ENCODE measurements around the gene MT1B. TPM values are rescaled to one million over a fixed set of nuclear protein-coding genes. Genes with fewer than 3 reads are reported as not detected.

The MT1B gene
- total RNA-seq, 2 donors from 2014 or later: not detected

GRCh38 chr16:56667581-56668571, 16.2 kb downstream of the MT1B start, which contains the start of gene MT1G:
Gene MT1G (minus strand): TSS chr16:56668065. CDS start chr16:56667993, 72 bp downstream.
- no peak for TF ChIP-seq CTCF (conservative IDR thresholded peaks at IDR 0.05)
- Histone ChIP-seq H3K4me3 (ENCODE audit: low read length) (no peak within 1 kb of the TSS), H3K4me1 (ENCODE audit: control insufficient read depth, insufficient read depth, low read length) (no peaks in the 10 kb centered on the region), H3K27ac (ENCODE audit: low read depth, low read length) (no peak within 1 kb of the TSS), H3K27me3 (ENCODE audit: control insufficient read depth, insufficient read depth, low read length, poor library complexity, severe bottlenecking) (peaks cover 100% of the 10 kb centered on the region), H3K9me3 (ENCODE audit: control insufficient read depth, low read length) (no peaks in the 10 kb centered on the region), H3K36me3 (ENCODE audit: control insufficient read depth, insufficient read depth, low read length) (no peaks in the 10 kb centered on the region), H3K9ac (ENCODE audit: extremely low read depth, low read length, poor library complexity, severe bottlenecking) (no peak within 1 kb of the TSS)
- no peak within 1 kb of the TSS for H3K27ac Mint-ChIP-seq
- no peaks in the 10 kb centered on the region for H3K9me3 Mint-ChIP-seq
- peaks cover 2% of the 10 kb centered on the region for H3K4me1 Mint-ChIP-seq
- peaks cover 98% of the 10 kb centered on the region for H3K27me3 Mint-ChIP-seq (ENCODE audit: insufficient read depth)
- peak; percentile 74 for DNase-seq
- H3K36me3 Mint-ChIP-seq (ENCODE audit: low read depth): no peaks in the 10 kb centered on the region
- peak within 1 kb of the TSS; percentile 39 for H3K4me3 Mint-ChIP-seq
- WGBS, 2 experiments (ENCODE audit: insufficient coverage in 1 of 2, insufficient read length in 1 of 2): 19 to 22% methylated on average over 42 to 46 of the region's 46 CpGs

GRCh38 chr16:56669005-56669839, 17.5 kb downstream of the MT1B start, which contains the start of gene MT1H:
Gene MT1H (plus strand): TSS chr16:56669814. CDS start chr16:56669885, 71 bp downstream.
- DNase-seq: peak; percentile 68
- H3K27ac ChIP-seq (ENCODE audit: low read depth, low read length): no peak within 1 kb of the TSS
- no peaks in the 10 kb centered on the region for H3K36me3 Mint-ChIP-seq (ENCODE audit: low read depth)
- no peak for TF ChIP-seq CTCF (conservative IDR thresholded peaks at IDR 0.05)
- peaks cover 97% of the 10 kb centered on the region for H3K27me3 Mint-ChIP-seq (ENCODE audit: insufficient read depth)
- no peaks in the 10 kb centered on the region for H3K4me1 ChIP-seq (ENCODE audit: control insufficient read depth, insufficient read depth, low read length)
- no peak within 1 kb of the TSS for H3K27ac Mint-ChIP-seq
- H3K4me3 Mint-ChIP-seq: no peak within 1 kb of the TSS
- no peak within 1 kb of the TSS for H3K4me3 ChIP-seq (ENCODE audit: low read length)
- no peak within 1 kb of the TSS for H3K9ac ChIP-seq (ENCODE audit: extremely low read depth, low read length, poor library complexity, severe bottlenecking)
- no peaks in the 10 kb centered on the region for H3K36me3 ChIP-seq (ENCODE audit: control insufficient read depth, insufficient read depth, low read length)
- no peaks in the 10 kb centered on the region for H3K9me3 ChIP-seq (ENCODE audit: control insufficient read depth, low read length)
- H3K9me3 Mint-ChIP-seq: no peaks in the 10 kb centered on the region
- 27 to 29% methylated on average over 26 to 38 of the region's 38 CpGs for WGBS, 2 experiments (ENCODE audit: insufficient coverage in 1 of 2, insufficient read length in 1 of 2)
- H3K27me3 ChIP-seq (ENCODE audit: control insufficient read depth, insufficient read depth, low read length, poor library complexity, severe bottlenecking): peaks cover 97% of the 10 kb centered on the region
- peaks cover 5% of the 10 kb centered on the region for H3K4me1 Mint-ChIP-seq

- Mint-ChIP-seq H3K9me3 (no peaks in the 10 kb centered on the region), H3K27me3 (ENCODE audit: insufficient read depth) (peaks cover 94% of the 10 kb centered on the region), H3K36me3 (ENCODE audit: low read depth) (no peaks in the 10 kb centered on the region), H3K4me1 (peaks cover 10% of the 10 kb centered on the region), H3K27ac (no peak overlapping the region), H3K4me3 (no peak overlapping the region)
- TF ChIP-seq CTCF (conservative IDR thresholded peaks at IDR 0.05): no peak
- H3K9me3 ChIP-seq (ENCODE audit: control insufficient read depth, low read length): no peaks in the 10 kb centered on the region
- peak; percentile 60 for DNase-seq
- no peaks in the 10 kb centered on the region for H3K4me1 ChIP-seq (ENCODE audit: control insufficient read depth, insufficient read depth, low read length)
- 35 to 43% methylated on average over 10 to 19 of the region's 19 CpGs for WGBS, 2 experiments (ENCODE audit: insufficient coverage in 1 of 2, insufficient read length in 1 of 2)
- no peak overlapping the region for H3K9ac ChIP-seq (ENCODE audit: extremely low read depth, low read length, poor library complexity, severe bottlenecking)
- peaks cover 92% of the 10 kb centered on the region for H3K27me3 ChIP-seq (ENCODE audit: control insufficient read depth, insufficient read depth, low read length, poor library complexity, severe bottlenecking)
- H3K27ac ChIP-seq (ENCODE audit: low read depth, low read length): no peak overlapping the region
- H3K36me3 ChIP-seq (ENCODE audit: control insufficient read depth, insufficient read depth, low read length): no peaks in the 10 kb centered on the region
- H3K4me3 ChIP-seq (ENCODE audit: low read length): no peak overlapping the region
These were observed 18.3 kb downstream of the MT1B start for GRCh38 chr16:56669840-56670619.

Measured in endodermal cell (in vitro differentiated cells).